ENCODE results near the gene CDK5. TPM values are rescaled to one million over a fixed set of nuclear protein-coding genes. Genes with fewer than 3 reads are reported as not detected.

CDK5 gene
- total and polyA plus RNA-seq, 9 of the 15 experiments (the other 6 are each of a cell fraction or from before 2014, with no cell fraction given), result 3.2 to 38.0 (median 27.5) TPM

DNA sequence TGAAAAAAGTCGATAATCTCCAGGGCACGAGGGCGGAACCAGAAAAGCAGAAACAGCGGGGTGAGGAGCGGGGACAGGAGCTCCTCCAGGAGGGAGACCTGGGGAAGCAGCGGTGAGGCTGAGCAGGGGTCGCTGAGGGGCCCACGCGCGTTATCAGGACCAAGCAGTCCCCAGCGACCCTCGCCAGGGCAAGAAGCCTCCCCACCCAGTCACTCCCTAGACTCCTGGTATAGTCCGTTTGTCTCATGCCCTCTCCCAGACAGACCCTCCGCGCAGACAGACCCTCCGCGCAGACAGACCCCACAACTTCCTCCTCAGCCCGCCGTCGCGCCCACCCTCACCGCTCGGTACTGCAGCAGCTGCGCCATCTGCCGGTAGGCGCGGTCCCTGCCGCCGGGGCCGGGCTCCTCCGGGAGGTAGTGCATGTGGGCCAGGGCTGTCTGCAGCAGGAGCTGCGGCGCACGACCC is 39.7 kb downstream of the CDK5 start (continued):
- TF ChIP-seq DDX20 (tag; IDR thresholded peaks at IDR 0.05; ENCODE audit: low read depth), result no peak
- TF ChIP-seq, protein P1, sequence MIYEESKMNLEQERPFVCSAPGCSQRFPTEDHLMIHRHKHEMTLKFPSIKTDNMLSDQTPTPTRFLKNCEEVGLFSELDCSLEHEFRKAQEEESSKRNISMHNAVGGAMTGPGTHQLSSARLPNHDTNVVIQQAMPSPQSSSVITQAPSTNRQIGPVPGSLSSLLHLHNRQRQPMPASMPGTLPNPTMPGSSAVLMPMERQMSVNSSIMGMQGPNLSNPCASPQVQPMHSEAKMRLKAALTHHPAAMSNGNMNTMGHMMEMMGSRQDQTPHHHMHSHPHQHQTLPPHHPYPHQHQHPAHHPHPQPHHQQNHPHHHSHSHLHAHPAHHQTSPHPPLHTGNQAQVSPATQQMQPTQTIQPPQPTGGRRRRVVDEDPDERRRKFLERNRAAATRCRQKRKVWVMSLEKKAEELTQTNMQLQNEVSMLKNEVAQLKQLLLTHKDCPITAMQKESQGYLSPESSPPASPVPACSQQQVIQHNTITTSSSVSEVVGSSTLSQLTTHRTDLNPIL (CRISPR knock-in tag; IDR thresholded peaks at IDR 0.05), result no peak; the same call in 1 of the 2 replicates
- TF ChIP-seq, protein P2, sequence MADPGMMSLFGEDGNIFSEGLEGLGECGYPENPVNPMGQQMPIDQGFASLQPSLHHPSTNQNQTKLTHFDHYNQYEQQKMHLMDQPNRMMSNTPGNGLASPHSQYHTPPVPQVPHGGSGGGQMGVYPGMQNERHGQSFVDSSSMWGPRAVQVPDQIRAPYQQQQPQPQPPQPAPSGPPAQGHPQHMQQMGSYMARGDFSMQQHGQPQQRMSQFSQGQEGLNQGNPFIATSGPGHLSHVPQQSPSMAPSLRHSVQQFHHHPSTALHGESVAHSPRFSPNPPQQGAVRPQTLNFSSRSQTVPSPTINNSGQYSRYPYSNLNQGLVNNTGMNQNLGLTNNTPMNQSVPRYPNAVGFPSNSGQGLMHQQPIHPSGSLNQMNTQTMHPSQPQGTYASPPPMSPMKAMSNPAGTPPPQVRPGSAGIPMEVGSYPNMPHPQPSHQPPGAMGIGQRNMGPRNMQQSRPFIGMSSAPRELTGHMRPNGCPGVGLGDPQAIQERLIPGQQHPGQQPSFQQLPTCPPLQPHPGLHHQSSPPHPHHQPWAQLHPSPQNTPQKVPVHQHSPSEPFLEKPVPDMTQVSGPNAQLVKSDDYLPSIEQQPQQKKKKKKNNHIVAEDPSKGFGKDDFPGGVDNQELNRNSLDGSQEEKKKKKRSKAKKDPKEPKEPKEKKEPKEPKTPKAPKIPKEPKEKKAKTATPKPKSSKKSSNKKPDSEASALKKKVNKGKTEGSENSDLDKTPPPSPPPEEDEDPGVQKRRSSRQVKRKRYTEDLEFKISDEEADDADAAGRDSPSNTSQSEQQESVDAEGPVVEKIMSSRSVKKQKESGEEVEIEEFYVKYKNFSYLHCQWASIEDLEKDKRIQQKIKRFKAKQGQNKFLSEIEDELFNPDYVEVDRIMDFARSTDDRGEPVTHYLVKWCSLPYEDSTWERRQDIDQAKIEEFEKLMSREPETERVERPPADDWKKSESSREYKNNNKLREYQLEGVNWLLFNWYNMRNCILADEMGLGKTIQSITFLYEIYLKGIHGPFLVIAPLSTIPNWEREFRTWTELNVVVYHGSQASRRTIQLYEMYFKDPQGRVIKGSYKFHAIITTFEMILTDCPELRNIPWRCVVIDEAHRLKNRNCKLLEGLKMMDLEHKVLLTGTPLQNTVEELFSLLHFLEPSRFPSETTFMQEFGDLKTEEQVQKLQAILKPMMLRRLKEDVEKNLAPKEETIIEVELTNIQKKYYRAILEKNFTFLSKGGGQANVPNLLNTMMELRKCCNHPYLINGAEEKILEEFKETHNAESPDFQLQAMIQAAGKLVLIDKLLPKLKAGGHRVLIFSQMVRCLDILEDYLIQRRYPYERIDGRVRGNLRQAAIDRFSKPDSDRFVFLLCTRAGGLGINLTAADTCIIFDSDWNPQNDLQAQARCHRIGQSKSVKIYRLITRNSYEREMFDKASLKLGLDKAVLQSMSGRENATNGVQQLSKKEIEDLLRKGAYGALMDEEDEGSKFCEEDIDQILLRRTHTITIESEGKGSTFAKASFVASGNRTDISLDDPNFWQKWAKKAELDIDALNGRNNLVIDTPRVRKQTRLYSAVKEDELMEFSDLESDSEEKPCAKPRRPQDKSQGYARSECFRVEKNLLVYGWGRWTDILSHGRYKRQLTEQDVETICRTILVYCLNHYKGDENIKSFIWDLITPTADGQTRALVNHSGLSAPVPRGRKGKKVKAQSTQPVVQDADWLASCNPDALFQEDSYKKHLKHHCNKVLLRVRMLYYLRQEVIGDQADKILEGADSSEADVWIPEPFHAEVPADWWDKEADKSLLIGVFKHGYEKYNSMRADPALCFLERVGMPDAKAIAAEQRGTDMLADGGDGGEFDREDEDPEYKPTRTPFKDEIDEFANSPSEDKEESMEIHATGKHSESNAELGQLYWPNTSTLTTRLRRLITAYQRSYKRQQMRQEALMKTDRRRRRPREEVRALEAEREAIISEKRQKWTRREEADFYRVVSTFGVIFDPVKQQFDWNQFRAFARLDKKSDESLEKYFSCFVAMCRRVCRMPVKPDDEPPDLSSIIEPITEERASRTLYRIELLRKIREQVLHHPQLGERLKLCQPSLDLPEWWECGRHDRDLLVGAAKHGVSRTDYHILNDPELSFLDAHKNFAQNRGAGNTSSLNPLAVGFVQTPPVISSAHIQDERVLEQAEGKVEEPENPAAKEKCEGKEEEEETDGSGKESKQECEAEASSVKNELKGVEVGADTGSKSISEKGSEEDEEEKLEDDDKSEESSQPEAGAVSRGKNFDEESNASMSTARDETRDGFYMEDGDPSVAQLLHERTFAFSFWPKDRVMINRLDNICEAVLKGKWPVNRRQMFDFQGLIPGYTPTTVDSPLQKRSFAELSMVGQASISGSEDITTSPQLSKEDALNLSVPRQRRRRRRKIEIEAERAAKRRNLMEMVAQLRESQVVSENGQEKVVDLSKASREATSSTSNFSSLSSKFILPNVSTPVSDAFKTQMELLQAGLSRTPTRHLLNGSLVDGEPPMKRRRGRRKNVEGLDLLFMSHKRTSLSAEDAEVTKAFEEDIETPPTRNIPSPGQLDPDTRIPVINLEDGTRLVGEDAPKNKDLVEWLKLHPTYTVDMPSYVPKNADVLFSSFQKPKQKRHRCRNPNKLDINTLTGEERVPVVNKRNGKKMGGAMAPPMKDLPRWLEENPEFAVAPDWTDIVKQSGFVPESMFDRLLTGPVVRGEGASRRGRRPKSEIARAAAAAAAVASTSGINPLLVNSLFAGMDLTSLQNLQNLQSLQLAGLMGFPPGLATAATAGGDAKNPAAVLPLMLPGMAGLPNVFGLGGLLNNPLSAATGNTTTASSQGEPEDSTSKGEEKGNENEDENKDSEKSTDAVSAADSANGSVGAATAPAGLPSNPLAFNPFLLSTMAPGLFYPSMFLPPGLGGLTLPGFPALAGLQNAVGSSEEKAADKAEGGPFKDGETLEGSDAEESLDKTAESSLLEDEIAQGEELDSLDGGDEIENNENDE (IDR thresholded peaks at IDR 0.05; ENCODE audit: low read depth, low read length), result no peak
- no peak for TF ChIP-seq KAT8 (IDR thresholded peaks at IDR 0.05; ENCODE audit: low read depth)
- TF ChIP-seq HNRNPUL1 (IDR thresholded peaks at IDR 0.05; ENCODE audit: low read length), result no peak
- TF ChIP-seq, protein P3, sequence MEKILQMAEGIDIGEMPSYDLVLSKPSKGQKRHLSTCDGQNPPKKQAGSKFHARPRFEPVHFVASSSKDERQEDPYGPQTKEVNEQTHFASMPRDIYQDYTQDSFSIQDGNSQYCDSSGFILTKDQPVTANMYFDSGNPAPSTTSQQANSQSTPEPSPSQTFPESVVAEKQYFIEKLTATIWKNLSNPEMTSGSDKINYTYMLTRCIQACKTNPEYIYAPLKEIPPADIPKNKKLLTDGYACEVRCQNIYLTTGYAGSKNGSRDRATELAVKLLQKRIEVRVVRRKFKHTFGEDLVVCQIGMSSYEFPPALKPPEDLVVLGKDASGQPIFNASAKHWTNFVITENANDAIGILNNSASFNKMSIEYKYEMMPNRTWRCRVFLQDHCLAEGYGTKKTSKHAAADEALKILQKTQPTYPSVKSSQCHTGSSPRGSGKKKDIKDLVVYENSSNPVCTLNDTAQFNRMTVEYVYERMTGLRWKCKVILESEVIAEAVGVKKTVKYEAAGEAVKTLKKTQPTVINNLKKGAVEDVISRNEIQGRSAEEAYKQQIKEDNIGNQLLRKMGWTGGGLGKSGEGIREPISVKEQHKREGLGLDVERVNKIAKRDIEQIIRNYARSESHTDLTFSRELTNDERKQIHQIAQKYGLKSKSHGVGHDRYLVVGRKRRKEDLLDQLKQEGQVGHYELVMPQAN (IDR thresholded peaks at IDR 0.05; ENCODE audit: borderline replicate concordance), result no peak
- no peak for TF ChIP-seq ZNF239 (CRISPR knock-in tag; IDR thresholded peaks at IDR 0.05)
- TF ChIP-seq CCNT2 (IDR thresholded peaks at IDR 0.05; ENCODE audit: borderline replicate concordance, extremely low read depth, insufficient read length, low read depth, low read length), result no peak
- peak; percentile 12; the same call in 1 of the 2 replicates for TF ChIP-seq NCOR1 (IDR thresholded peaks at IDR 0.05)
- no peak for TF ChIP-seq DIDO1 (tag; IDR thresholded peaks at IDR 0.05; ENCODE audit: low read depth)
- TF ChIP-seq ZBTB1 (CRISPR knock-in tag; IDR thresholded peaks at IDR 0.05; ENCODE audit: borderline replicate concordance, low read depth), result no peak
- no peak for TF ChIP-seq GATA2 (CRISPR knock-in tag; IDR thresholded peaks at IDR 0.05)

Data from K562 (cell line).